Stimulated activated CD4-positive, alpha-beta T cell treated with anti-CD3 and anti-CD28 coated beads, Interleukin-15, amount 100 ng/mL, for 24 hours (primary cell): Measurements from ENCODE around the gene ZDHHC8.

Experiments
- DNase-seq: peaks from one replicate; pipeline ENCODE4 v3.0.0-alpha.2; 2020

ZDHHC8 gene

GRCh38 chr22:20181194-20181883, 49.7 kb downstream of the ZDHHC8 start:
- DNase-seq: no peak

- DNase-seq: no peak
Measured at GRCh38 chr22:20181884-20182236, 50.3 kb downstream of the ZDHHC8 start.

GRCh38 chr22:20182365-20182764, 50.8 kb downstream of the ZDHHC8 start:
- no peak for DNase-seq

- DNase-seq: no peak
Measured at GRCh38 chr22:20183101-20183500, 51.5 kb downstream of the ZDHHC8 start.

GRCh38 chr22:20183823-20184222, 52.2 kb downstream of the ZDHHC8 start:
- no peak for DNase-seq

- no peak for DNase-seq
Measured at GRCh38 chr22:20184501-20185165, 53.0 kb downstream of the ZDHHC8 start.

- DNase-seq: no peak
Measured at GRCh38 chr22:20185750-20186149, 54.1 kb downstream of the ZDHHC8 start.

GRCh38 chr22:20186183-20186870, 54.7 kb downstream of the ZDHHC8 start:
- no peak for DNase-seq

GRCh38 chr22:20186871-20187546, 55.4 kb downstream of the ZDHHC8 start:
- no peak for DNase-seq

- DNase-seq: no peak
Measured at GRCh38 chr22:20187777-20188566, 56.4 kb downstream of the ZDHHC8 start.

- no peak for DNase-seq
Measured at GRCh38 chr22:20188567-20188877, 56.9 kb downstream of the ZDHHC8 start.

GRCh38 chr22:20191000-20191515, 59.5 kb downstream of the ZDHHC8 start:
- DNase-seq: no peak

- no peak for DNase-seq
Measured at GRCh38 chr22:20191803-20192202, 60.2 kb downstream of the ZDHHC8 start.

GRCh38 chr22:20192293-20192971, 60.8 kb downstream of the ZDHHC8 start:
- no peak for DNase-seq

GRCh38 chr22:20192972-20193760, 61.6 kb downstream of the ZDHHC8 start:
- no peak for DNase-seq

- DNase-seq: no peak
Measured at GRCh38 chr22:20193761-20194494, 62.3 kb downstream of the ZDHHC8 start.

- DNase-seq: no peak
Measured at GRCh38 chr22:20194681-20195593, 63.3 kb downstream of the ZDHHC8 start.

- DNase-seq: no peak
Measured at GRCh38 chr22:20196094-20196842, 64.7 kb downstream of the ZDHHC8 start.
